Stimulated activated CD8-positive, alpha-beta memory T cell treated with anti-CD3 and anti-CD28 coated beads, Interleukin-15, amount 100 ng/mL, for 1 hour (primary cell): ENCODE measurements around the gene ETV3.

ENCODE experiments used
- DNase-seq: peaks from one replicate; pipeline ENCODE4 v3.0.0-alpha.2; 2020; ENCODE audit warnings: low read depth

ETV3 gene

DNA sequence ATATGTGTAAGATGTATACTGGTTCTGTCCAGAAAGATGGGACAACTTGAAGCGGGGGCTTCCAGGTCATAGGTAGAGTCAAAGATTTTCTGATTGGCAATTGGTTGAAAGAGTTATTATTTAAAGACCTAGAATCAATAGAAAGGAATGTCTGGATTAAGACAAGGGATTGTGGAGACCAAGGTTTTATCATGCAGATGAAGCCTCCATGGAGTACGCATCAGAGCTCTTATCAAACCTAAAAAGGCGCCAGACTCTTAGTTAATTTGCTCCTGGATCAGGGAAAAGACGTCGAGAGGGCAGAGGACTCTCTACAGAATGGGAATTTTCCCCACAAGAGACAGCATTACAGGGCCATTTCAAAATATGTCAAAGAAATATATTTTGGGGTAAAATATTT, 23.7 kb upstream of the ETV3 start:
- DNase-seq: no peak

DNA sequence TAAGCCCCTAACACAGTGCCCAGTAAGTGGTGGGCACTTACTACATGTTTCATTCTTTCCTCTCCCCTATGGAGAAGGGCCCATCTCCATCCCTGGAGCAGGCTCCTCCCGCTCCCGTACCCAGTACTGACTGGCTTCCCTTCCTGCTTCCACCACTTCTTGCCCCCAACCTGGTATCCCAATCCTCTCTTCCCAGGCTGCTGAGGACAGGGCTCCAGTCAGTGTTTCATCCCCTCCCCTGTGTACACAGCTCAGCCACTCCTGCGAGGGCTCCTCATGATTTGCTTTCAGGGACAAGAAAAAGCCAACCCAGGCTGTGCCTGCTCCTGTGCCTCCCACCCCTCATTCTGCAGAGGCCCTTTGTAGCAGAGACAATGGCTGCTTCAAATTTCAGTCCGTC, 20.8 kb upstream of the ETV3 start:
- DNase-seq: no peak

DNA sequence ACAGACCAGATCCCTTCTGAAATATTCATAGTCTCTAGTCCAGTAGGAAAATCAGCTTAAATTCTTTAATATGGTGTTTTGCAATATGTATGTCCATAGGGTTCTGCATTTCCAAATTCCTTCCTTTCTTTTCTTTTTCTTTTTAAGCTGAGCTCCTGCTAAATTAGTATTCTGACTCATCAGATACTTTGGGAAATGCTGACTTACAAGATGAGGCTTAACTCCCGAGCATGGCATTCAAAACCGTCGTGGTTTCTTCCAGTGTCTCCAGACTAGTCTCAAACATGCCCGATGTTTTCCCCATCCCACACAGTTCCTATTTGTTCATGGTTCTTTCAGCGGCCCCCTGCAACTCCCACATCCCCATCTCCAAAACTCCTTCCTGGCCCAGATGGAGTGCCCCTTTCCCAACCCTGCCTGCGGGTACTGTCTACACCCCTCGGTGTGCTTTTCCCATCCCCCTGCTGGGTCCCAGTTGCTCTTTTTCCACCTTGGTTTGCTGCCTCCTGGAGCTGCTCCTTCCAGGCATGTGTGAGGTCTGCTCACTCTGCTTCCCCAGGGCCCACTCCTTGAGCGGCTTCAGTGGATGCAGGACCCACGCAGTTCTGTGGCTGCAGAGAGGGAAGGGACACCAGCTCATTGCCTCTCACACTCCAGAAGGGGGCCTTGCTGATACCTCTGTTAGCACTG, 19.5 kb upstream of the ETV3 start:
- no peak for DNase-seq

DNA sequence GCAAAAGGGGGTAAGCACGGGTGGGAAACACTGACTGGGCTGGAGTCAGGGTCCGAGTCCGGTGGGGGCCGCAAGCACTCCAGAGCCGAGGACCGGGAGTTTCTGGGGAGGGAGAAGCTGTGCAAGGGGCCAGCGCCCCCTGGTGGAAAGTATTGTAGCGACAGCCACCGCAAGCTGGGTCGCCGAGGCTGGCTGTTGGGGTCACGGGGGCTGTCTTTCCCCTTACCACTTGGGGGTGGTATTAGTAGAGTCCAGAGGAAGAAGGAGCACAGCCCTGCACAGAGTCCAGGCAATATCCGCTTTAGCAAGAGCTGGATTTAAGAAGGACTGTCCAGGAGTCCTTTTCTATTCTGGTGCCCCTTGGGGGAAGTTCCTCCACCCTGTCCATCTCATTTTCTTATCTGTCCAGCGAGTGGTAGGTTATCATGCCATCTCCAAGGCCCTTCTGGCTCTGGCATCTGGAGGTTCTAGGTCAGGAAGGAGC, 17.9 kb upstream of the ETV3 start:
- DNase-seq: peak; percentile 68

DNA sequence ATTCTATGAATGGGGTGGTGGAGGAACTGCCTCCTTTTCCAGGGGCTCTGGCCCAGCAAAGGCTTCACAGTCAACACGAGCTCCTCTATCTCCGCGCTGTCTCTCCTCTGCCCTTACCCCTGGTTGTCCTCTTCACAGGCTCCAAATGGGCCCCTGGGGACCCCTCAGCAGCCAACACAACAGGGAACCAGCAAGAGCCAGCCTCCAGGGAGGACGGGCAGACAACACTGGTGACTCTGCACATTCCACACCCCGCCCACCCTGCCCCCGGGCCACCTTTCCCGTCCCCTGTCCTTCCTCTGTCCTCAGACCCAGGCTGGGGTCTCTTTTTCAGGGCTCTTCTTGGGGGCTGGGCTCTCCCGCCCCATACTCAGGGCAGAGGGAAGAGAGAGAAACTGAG, 17.5 kb upstream of the ETV3 start:
- no peak for DNase-seq

DNA sequence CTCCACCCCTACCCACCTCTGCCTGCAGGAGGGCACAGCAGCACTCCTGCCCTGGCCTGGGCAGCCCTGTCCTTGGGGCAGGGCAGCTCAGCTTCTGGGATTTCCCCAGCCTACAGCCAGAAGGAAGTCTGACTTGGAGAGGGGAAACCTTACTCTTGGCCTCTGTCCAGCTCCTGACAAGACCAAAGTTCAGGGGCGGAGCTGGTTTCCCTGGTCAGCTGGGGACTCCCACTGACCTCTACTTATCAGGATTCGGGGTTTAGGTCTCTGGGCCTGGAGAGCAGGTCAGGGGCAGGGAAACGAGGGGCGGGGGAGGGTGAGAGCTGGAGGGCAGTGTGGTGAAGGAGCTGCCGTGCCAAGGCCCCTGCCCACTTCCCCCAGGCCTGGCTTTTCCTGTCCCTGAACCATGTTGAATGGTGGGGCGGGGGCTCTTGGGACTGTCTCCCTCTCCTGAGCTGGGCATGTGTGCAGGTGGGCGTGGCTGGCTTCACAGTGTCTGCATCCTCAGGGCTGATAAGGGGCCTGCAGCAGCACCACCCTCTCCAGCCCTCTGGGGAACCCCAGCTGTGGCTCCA, 16.8 kb upstream of the ETV3 start:
- DNase-seq: no peak

DNA sequence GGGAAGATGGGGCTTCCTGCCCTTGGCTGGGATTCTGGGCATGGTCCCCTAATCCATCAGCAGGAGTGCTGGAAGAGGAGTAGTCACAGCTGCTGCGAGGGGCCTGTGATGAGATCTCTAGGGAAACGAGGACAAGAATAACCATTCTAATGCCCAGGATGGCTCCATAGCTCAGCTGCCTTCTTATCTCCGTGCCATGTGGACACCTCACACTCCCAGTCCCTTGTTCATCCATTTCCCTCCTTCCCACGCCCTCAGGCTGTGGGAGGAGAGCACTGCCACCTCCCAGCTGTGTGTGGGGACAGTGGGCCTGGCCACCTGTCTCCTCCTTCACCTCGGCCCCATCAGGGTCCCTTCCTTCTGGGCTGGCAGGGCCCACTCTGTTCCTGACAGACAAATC, 16.1 kb upstream of the ETV3 start:
- DNase-seq: no peak

DNA sequence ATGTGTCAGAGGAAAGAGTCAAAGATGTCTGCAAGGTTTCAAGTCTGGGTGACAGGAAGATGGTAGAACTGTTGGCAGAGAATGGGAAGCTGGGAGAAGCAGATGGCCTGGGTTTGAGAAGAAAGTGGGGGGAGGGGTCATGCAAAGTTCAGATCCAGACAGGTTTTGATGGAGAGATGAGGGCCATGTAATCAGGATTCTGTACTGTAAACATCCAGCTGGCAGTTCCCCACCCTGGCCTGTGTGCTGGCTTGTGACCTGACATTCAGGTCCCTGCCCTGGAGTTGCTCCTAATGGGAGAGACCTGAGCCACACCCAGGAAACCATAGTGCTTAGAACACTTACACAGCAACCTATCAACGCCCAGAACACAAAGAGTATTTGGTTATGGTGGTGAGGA, 15.6 kb upstream of the ETV3 start:
- no peak for DNase-seq

DNA sequence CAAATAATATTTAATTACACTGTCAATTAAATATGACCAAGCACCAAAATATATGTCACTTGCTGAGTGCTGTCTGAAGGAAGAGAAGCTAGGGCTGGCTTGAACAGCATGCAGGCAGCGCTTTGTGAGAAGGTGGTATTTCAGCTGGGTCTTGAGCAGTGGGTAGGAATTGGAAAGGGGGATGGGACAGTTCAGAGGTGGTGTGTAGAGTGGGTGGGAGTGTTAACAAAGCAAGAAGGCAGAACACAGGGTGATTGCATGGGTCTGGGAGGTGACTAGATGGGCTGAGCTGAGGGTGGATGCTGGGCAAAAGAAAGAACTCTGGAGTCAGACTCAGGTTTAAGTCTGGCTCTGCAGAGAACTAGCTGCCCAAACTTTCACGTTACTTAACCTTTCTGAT, 14.3 kb upstream of the ETV3 start:
- DNase-seq: no peak

DNA sequence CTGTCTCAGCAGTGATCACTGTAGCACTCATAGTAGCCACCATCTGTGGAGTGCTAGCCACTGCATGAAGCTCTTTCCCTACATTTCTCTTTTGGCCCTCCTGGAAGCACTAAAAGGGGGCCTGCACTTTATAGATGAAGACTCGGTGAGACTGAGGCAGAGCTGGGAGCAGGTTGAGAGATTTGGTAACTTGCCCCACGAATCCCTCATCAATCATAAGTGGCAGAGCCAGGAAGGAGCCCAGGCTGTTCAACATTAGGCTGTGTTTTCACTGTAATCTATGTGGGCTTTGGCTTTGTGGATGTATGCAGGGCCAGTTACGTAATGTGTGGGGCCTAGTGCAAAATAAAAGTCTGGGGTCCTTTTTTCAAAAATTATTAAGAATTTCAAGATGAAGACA, 13.3 kb upstream of the ETV3 start:
- DNase-seq: no peak

DNA sequence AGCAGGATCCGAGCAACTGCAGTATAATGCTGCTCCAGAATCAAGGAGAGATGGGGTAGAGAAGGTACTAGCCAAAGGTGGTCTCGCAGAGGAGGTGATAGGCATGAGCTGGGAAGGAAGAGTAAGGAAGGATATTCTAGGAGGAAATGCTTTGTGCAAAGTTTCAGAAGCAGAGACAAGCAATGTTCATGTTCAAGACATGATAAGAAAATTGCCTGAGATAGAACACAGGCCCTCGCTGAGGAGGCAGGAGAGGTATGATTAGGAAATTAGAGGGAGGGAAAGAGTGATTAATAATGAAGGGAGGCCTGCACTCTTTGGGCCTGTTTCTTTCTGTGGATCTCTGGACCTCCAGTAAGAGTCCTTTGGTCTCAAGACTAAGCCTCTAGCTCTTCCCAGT, 12.9 kb upstream of the ETV3 start:
- DNase-seq: no peak

DNA sequence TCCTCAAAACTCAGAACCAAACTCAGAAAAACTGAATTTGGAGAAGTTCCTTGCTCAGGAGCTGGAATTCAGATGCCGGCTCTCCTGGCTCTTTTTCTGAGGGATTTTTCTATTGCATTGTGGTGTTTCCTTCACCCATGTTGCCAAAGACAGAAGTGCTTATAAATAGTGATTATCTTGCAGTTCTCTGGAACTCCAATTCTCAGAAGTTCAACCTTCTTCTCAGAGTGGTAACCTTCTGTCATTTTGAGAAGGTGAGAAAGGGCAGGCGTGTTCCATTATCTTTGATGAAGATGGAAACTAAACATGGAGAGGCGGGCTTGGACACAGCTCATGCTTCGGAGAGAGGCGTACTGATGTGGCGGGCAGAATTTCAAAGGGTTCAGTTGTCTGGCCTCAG, 12.4 kb upstream of the ETV3 start:
- no peak for DNase-seq

DNA sequence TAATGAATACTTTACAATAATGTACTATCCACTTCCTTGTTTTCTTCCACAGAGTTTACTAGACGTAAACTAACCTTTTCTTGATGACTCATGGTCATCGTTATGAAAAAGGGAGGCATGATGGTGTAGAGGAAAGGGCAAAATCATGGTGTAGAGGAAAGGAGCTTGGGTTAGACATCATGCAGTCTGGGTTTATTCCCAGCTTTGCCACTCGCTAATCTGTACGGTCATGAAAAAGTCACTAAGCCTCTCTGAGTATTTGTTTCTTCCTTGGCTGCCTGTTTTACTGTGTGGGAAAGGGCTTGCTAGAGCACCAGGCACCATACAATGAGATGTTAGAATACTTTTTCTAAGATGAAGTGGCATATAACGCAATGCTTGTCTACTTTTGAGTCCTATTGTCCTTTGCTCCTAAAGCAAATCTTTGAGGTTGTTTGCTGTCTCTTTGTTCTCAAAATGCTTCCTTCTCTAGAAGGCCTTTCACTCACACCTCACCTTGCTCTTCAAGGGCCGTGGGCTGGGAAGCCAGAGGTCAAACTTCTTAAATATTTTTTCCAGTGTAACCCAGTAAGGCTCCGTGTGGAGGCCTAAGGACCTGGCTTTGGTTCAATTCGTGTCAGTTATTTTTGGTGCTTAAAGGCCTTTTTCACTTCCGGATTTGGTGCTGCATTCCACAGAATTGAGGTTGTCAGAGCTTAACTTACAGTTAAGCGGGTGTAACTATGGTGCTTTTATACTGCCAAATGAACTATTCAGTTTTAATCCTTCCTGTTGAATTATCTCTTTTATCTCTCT, 9.9 kb upstream of the ETV3 start:
- DNase-seq: no peak

DNA sequence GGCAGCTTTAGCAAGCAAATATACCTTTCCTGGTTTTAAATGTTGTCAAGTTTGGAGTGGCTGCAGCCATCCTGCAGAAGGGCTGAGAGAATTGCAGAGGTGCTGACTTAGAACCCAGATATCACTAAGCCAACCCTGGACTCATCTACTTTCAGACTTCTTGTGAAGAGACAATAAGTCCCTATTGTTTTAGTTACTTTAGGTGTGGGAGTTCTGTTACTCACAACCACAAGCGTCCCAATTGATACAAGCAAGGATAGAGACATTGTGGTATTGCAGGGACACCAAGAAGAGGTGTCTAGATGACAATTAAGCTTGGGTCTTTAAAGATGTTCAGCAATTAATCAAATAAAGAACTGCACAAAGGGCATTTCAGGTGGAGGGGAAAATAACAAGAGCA, 8.8 kb upstream of the ETV3 start:
- no peak for DNase-seq

DNA sequence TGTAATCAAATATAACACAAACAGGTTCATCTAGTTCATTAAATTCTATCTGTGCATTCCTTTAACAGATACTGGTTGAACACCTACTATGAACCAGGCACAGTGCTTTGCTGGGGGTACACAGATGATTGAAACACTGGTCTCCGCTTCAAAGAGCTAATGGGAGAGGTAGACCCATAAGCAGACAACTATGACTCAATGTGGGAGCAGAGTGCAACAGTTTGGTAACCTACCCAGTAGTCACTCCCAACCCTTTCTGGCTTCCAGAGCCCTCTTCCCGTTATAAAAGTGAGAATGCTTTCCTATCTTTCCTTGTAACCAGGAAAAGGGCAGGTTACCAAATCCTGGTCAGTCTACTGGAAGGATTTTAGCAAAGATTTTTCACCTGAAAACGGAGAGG, 8.0 kb upstream of the ETV3 start:
- no peak for DNase-seq

DNA sequence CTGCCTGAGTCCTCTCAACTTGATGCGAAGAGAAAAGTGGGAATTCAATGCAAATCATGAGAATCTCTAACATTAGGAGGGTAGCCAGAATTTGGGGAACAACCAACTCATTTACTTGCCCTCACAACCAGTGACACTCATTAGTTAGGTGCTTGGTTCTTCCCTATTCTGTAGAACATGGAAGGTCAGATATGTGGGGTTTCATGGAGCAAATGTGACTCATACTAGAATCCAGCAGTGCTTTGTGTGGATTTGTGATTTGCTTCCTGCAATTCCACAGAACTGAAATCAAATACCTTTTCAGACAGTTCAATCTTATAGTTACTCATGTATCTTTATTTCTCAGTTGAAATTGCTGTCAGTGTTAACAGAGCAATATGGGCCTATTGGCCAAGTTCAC, 6.9 kb upstream of the ETV3 start:
- no peak for DNase-seq

DNA sequence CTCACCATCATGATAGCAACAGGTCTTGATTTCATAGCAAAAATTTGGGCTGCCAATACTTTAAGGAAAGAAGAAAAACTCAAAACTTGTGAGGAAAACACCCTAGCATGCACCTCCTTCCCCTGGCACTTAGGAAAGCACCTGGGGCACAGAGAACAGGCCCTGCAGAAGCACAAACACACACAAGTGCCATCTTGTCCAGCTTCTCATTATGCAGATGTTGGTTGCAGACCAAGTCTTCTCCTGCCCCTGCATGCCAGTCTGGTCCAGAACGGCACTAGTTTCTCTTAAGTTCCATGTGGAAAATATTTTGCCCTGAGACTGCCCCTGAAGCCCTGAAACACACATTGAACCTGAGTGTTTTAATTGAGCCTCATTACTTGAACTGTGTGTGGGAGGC, 6.3 kb upstream of the ETV3 start:
- DNase-seq: no peak

DNA sequence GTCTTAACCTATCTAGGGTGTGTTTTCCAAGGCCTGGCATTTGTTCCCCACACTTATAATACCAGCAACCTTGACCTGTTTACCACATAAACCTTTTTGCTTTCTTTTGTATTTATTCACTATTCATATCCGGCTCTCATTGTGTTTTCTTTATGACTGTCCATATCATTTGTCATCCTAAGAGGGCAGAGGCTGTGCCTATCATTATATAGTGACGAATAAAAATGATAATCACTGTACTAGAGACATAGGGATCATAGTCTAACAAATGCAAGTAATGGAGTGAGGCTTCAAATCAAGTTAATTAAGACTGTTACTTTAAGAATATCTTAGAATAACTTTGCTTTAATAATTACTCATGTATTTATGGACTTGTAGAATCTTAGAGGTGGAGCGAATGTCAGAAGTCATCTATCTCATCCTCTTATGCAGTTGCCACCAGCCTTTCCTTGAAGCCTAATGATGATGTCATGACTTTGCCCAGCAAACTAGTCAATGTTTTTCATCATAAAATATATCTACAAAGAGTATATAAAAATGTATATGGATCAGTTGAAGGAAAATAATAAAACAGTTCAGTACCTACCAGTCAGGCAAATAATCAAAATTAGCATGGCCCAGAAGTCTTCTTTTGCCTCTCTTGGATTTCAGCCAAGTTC, 4.7 kb upstream of the ETV3 start:
- no peak for DNase-seq

DNA sequence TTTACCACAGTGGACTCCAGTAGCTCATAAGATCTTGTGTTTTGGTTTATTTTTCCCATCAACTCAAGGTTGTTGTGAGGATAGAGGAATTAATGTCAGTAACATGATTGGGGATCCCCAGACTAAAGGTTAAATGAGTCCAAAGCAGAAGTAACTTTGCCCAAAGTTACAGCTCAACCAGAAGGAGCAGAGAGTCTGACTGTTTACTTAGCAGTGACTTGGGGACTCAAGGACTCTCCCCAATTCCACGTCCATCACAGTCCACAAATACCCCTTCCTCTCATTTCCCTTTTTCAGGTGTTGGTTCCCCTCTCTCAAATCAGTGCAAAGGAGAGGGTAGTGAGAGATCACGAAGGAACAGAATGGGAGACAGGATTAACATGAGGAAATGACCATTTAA, 4.0 kb upstream of the ETV3 start:
- no peak for DNase-seq

DNA sequence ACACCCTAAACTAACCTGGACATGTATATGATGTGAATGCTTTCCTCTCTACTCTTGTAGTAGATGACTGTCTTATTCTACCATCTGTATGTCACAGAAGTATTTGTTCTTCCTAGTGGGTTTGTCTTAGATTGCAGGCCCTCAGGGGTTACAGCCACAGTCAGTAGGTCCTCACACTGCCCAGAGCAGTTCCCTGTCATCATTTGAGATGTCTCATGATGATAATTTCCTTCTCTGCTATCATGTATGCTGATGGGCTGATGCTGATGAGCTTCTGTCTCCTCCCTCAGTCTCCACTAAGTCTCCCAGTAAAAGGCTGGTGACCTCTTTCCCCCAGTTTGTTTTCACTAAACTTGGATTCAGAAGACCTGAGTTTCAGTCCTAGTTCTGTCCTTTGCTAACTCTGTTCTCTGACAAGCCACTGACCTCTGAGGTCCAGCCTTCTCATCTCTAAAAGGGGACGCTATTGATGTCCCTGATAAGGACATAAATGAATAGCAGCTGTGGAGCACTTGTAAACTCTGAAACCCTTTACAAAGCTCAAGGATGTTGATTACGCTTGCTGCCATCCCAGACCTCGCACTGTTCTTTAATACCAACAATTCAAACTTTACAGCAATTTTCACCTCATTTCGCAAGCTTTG, 3.1 kb upstream of the ETV3 start:
- no peak for DNase-seq

DNA sequence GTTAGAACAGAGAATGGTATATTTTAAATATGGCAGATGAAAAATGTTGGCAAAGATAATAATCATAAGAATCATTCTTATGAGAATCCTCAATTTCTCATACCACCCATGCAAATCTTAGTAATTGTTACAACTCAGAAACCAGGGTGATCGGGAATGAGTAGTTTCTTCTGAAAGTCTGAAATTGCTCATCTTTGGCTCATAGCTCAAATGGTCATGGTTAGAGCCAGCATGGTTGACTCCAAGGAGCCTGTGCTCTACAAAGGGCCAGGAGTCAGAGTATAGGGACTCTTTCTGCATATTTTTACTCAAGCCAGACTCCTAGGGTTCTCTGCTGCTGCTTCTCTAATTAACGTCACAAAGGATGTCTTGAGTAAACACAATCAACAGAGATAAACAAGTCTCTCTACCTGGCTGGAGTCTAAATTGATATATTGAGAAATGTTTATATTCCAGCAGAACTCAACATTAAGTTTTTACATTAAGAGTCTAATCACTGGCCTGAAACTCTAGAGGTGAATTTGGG, 1.9 kb upstream of the ETV3 start:
- no peak for DNase-seq

DNA sequence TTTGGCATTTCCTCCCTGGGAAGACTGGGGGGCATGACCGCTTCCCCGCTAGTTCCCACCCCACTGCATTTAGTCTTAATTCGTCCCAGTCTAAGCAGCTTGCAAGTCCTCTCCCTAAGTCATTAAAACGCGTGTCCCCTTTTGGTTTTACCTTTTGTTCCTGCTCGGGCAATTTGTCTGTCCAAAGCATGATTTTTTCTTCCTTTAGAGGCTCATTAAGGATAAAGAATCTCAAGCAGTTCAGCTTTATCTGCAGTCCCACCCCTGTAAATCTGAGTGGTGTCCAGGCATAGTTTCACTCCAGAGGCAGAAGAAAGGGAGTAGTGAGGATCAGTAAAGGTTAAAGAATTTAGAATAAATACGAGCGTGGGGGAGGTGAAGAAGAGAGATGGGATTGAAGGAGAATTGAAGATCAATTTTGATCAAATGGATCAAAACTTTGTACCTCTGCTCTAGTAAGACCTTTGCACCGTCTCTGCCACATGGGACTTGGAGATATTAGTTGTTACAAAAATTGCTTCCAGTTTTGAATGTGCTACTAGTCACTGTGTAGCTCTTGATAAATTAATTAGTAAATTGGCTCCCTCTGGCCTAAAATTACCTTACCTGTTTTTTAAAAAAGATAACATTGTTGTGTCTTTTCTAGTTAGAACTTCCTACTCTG, 989 bp upstream of the ETV3 start:
- DNase-seq: no peak
